Mesodermal cell (in vitro differentiated cells): ENCODE results near the gene RXYLT1.

ENCODE experiments used
- H3K27ac ChIP-seq: 2 replicates; pipeline ENCODE4 v1.7.0; 2013; ENCODE audit warnings: mild to moderate bottlenecking, low read depth, low read length, moderate library complexity; ENCODE audit not compliant: severe bottlenecking
- H3K36me3 ChIP-seq: 2 replicates; pipeline ENCODE4 v1.7.1; 2013; ENCODE audit warnings: mild to moderate bottlenecking, low read length, moderate library complexity; ENCODE audit not compliant: control insufficient read depth, insufficient read depth
- H3K4me1 ChIP-seq: one replicate; pipeline ENCODE4 v1.7.1; 2013; ENCODE audit warnings: mild to moderate bottlenecking, low read length; ENCODE audit not compliant: insufficient read depth, control insufficient read depth, poor library complexity, severe bottlenecking
- H3K4me3 ChIP-seq: 2 replicates; pipeline ENCODE4 v1.7.0; 2013; ENCODE audit warnings: low read length, control low read depth, mild to moderate bottlenecking; ENCODE audit not compliant: insufficient read depth, poor library complexity, severe bottlenecking; ENCODE audit errors: extremely low read depth
- H3K9me3 ChIP-seq: 2 replicates; pipeline ENCODE4 v1.7.1; 2013; ENCODE audit warnings: mild to moderate bottlenecking, low read length, moderate library complexity; ENCODE audit not compliant: control insufficient read depth
- WGBS, 2 experiments: methylation state at CpG; one replicate each; pipeline ENCODE4 v1.1.5; 2013; ENCODE audit warnings: missing lambda C conversion rate in 2 of 2; ENCODE audit not compliant: insufficient coverage in 2 of 2; 5-methylcytosine and 5-hydroxymethylcytosine counted together

Gene RXYLT1

DNA sequence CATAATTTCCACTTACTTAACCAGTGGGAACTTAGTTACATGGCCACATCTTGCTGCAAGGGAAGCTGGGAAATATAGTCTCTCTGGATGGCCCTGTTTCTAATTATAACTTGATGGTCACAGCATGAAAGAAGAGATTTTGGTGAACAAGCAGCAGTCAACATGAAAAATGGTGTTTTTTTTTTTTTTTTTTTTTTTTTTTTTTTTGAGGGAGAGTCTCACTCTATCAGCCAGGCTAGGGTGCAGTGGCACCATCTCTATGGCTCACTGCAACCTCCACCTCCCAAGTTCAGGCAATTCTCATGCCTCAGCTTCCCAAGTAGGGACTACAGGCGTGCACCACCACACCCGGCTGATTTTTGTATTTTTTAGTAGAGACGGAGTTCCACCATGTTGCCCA is 75.6 kb downstream of the RXYLT1 start:
- no peaks in the 10 kb centered on the region for H3K4me1 ChIP-seq
- no peak overlapping the region for H3K4me3 ChIP-seq
- WGBS, 2 experiments, result 79% methylated on average over 2 of the region's 3 CpGs; no CpG with 5 or more reads in 1 of the 2 experiments
- H3K36me3 ChIP-seq, result no peaks in the 10 kb centered on the region
- H3K27ac ChIP-seq, result no peak overlapping the region
- no peaks in the 10 kb centered on the region for H3K9me3 ChIP-seq

DNA sequence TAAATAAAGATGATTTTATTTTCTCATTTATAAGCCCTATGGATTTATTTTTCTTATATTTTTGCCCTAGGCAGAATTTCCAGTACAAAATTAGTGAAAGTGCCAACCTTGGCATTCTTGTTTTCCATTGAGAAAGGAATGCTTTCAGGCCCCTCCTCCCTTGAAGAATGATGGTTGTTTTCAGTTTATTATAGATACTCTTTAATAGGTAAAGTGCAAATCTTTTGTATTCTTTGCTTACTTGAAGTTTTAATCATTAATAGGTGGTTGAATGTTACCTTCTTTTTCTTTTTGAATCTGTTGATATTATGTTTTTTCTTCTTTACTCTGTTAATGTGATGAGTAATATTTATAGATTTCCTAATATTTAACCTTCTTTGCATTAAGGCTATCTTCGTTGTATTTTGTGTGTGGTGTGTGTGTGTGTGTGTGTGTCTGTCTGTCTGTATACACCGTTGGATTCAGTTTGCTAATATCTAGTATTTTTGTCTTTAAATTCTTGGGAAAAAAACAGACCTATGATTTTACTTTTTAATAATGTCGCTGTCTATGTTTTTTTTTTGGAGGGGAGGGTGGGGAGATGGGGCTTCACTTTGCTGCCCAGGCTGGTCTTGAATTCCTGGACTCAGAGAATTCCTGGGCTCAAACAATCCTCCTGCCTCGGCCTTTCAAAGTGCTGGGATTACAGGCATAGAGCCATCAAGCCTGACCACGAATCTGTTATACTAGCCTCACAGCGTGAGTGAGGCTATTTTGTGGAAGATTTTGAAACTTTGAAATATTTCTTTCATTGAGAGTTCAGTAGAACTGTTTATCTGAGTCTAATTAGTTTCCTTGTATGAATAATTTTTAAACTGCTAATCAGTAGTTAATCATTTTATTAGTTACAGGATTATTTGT is 78.3 kb downstream of the RXYLT1 start:
- WGBS, 2 experiments, result 82 to 90% methylated on average over 2 of the region's 6 CpGs
- H3K4me1 ChIP-seq, result no peaks in the 10 kb centered on the region
- H3K9me3 ChIP-seq, result no peaks in the 10 kb centered on the region
- H3K36me3 ChIP-seq, result no peaks in the 10 kb centered on the region
- no peak overlapping the region for H3K27ac ChIP-seq
- no peak overlapping the region for H3K4me3 ChIP-seq
